ENCODE data around the gene SVOP. TPM values are rescaled to one million over a fixed set of nuclear protein-coding genes. Genes with fewer than 3 reads are reported as not detected.

Gene SVOP
- total and polyA plus RNA-seq, 2 donors from 2014 or later = 0.04 TPM; not detected in 1

DNA sequence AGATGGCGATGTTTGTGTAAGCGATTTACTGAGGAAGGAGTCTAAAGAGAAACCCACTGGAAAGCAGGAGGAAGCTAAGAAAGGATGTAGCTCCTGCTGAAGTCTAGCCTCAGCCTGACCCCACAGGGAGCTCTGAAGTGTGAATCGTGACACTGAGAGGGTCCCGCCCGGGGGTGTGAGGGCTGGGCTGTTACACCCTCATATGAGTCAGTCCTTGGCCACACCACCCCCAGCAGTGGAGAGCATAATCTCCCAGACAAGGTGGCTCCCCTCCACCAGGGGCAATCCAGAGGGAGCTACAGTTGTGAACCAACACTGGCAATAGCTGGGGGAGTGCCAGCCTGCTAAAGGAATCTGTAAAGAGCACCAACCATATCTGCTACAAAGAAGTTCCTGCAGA lies 31.5 kb downstream of the SVOP start:
- no peaks in the 10 kb centered on the region for H3K27me3 ChIP-seq (ENCODE audit: control insufficient read depth, insufficient read depth, low read length)
- intact Hi-C loops (cut with DNase I) = no loop called here
- H3K9me3 ChIP-seq (ENCODE audit: control insufficient read depth in 2 of 3, insufficient read depth in 1 of 3, low read length in 3 of 3) = no peaks in the 10 kb centered on the region
- TF ChIP-seq, protein P1, sequence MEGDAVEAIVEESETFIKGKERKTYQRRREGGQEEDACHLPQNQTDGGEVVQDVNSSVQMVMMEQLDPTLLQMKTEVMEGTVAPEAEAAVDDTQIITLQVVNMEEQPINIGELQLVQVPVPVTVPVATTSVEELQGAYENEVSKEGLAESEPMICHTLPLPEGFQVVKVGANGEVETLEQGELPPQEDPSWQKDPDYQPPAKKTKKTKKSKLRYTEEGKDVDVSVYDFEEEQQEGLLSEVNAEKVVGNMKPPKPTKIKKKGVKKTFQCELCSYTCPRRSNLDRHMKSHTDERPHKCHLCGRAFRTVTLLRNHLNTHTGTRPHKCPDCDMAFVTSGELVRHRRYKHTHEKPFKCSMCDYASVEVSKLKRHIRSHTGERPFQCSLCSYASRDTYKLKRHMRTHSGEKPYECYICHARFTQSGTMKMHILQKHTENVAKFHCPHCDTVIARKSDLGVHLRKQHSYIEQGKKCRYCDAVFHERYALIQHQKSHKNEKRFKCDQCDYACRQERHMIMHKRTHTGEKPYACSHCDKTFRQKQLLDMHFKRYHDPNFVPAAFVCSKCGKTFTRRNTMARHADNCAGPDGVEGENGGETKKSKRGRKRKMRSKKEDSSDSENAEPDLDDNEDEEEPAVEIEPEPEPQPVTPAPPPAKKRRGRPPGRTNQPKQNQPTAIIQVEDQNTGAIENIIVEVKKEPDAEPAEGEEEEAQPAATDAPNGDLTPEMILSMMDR (IDR thresholded peaks at IDR 0.05; ENCODE audit: borderline replicate concordance, extremely low read depth, insufficient read depth) = no peak
- DNase-seq = no peak
- no peaks in the 10 kb centered on the region for H3K36me3 ChIP-seq (ENCODE audit: control insufficient read depth in 2 of 3, insufficient read depth in 3 of 3, low read length in 3 of 3)
- H3K27ac ChIP-seq (ENCODE audit: low read depth in 2 of 2, low read length in 2 of 2) = no peak overlapping the region
- no peak overlapping the region for H3K4me3 ChIP-seq (ENCODE audit: low read length in 3 of 3)
- H3K4me1 ChIP-seq (ENCODE audit: control insufficient read depth in 2 of 3, insufficient read depth in 2 of 3, low read depth in 1 of 3, low read length in 3 of 3) = no peaks in the 10 kb centered on the region
- no peak for FAIRE-seq
- no peak overlapping the region for H3K9ac ChIP-seq (ENCODE audit: low read length in 3 of 3)

DNA sequence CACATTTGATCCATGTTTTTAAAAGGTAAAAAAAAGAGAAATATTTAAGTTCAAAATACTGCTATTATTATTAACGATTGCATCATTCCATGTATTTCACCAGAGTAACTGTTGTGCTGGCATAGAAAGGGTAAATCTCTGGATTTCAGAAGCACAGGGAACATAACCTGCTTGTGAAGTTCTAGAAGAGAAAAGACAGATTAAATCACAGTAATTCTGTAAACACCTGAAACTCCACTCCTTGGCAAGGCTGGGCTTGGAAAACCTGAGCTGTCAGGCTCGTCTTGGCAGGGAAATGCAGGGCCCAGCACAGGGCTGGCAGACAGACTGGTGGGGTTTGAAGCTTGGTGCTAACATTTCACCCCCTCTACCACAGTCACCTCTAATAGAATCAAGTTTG lies 35.1 kb downstream of the SVOP start:
- DNase-seq (no peak), FAIRE-seq (no peak)
- Histone ChIP-seq H3K9ac (ENCODE audit: low read length in 3 of 3) (no peak overlapping the region), H3K36me3 (ENCODE audit: control insufficient read depth in 2 of 3, insufficient read depth in 3 of 3, low read length in 3 of 3) (no peaks in the 10 kb centered on the region), H3K4me1 (ENCODE audit: control insufficient read depth in 2 of 3, insufficient read depth in 2 of 3, low read depth in 1 of 3, low read length in 3 of 3) (peaks cover 0 to 2% (median 0%) of the 10 kb centered on the region in 3 donors), H3K9me3 (ENCODE audit: control insufficient read depth in 2 of 3, insufficient read depth in 1 of 3, low read length in 3 of 3) (peaks cover 0 to 8% (median 0%) of the 10 kb centered on the region in 3 donors), H3K27me3 (ENCODE audit: control insufficient read depth, insufficient read depth, low read length) (no peaks in the 10 kb centered on the region), H3K27ac (ENCODE audit: low read depth in 2 of 2, low read length in 2 of 2) (no peak overlapping the region), H3K4me3 (ENCODE audit: low read length in 3 of 3) (no peak overlapping the region)
- intact Hi-C loops (cut with DNase I) = no loop called here
- TF ChIP-seq, protein P1 (IDR thresholded peaks at IDR 0.05; ENCODE audit: borderline replicate concordance, extremely low read depth, insufficient read depth) = no peak

DNA sequence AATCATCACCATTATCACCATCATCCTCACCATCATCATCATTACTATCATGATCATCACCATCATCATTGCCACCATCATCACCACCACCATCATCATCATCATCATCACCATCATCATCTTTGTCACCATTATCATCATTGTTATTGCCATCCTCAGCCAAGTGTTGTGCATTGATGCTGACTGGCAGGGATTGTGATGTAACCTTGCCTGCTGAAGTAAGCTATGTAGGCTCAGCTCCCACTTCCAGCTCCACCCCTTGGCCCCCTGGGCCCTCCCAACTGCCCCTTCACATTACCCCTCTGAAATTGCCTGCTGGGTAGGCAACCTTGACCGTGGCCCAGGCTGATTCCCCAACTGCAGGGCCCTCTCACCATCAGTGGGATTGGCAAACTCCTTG lies 37.6 kb downstream of the SVOP start:
- intact Hi-C loops (cut with DNase I) = no loop called here
- TF ChIP-seq, protein P1 (IDR thresholded peaks at IDR 0.05; ENCODE audit: borderline replicate concordance, extremely low read depth, insufficient read depth) = no peak
- H3K4me3 ChIP-seq (ENCODE audit: low read length in 3 of 3) = no peak overlapping the region
- DNase-seq (no peak), FAIRE-seq (no peak)
- peaks cover 0 to 8% (median 0%) of the 10 kb centered on the region in 3 donors for H3K9me3 ChIP-seq (ENCODE audit: control insufficient read depth in 2 of 3, insufficient read depth in 1 of 3, low read length in 3 of 3)
- no peaks in the 10 kb centered on the region for H3K27me3 ChIP-seq (ENCODE audit: control insufficient read depth, insufficient read depth, low read length)
- H3K9ac ChIP-seq (ENCODE audit: low read length in 3 of 3) = no peak overlapping the region
- H3K36me3 ChIP-seq (ENCODE audit: control insufficient read depth in 2 of 3, insufficient read depth in 3 of 3, low read length in 3 of 3) = no peaks in the 10 kb centered on the region
- H3K4me1 ChIP-seq (ENCODE audit: control insufficient read depth in 2 of 3, insufficient read depth in 2 of 3, low read depth in 1 of 3, low read length in 3 of 3) = peaks cover 0 to 2% (median 0%) of the 10 kb centered on the region in 3 donors
- no peak overlapping the region for H3K27ac ChIP-seq (ENCODE audit: low read depth in 2 of 2, low read length in 2 of 2)

DNA sequence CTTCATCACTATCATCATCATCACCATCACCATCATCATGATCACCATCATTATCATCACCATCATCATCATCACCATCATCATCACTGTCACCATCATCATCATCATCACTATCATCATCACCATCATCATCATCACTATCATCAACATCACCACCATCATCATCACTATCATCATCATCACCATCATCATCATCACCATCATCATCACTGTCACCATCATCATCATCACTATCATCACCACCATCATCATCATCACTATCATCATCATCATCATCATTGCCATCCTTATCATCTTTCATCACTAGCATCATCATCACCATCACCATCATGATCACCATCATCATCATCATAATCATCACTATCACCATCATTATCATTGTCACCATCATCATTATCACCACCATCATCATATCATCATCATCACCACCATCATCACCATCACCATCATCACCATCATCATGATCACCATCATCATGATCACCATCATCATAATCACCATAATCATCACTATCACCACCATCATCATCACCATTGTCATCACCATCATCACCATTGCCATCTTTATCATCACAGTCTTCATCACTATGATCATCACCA lies 38.1 kb downstream of the SVOP start:
- FAIRE-seq = no peak
- Histone ChIP-seq H3K4me3 (ENCODE audit: low read length in 3 of 3) (no peak overlapping the region), H3K4me1 (ENCODE audit: control insufficient read depth in 2 of 3, insufficient read depth in 2 of 3, low read depth in 1 of 3, low read length in 3 of 3) (peaks cover 0 to 2% (median 0%) of the 10 kb centered on the region in 3 donors), H3K27me3 (ENCODE audit: control insufficient read depth, insufficient read depth, low read length) (no peaks in the 10 kb centered on the region), H3K27ac (ENCODE audit: low read depth in 2 of 2, low read length in 2 of 2) (no peak overlapping the region), H3K9ac (ENCODE audit: low read length in 3 of 3) (no peak overlapping the region), H3K36me3 (ENCODE audit: control insufficient read depth in 2 of 3, insufficient read depth in 3 of 3, low read length in 3 of 3) (no peaks in the 10 kb centered on the region), H3K9me3 (ENCODE audit: control insufficient read depth in 2 of 3, insufficient read depth in 1 of 3, low read length in 3 of 3) (peaks cover 0 to 8% (median 0%) of the 10 kb centered on the region in 3 donors)
- intact Hi-C loops (cut with DNase I) = no loop called here
- TF ChIP-seq, protein P1 (IDR thresholded peaks at IDR 0.05; ENCODE audit: borderline replicate concordance, extremely low read depth, insufficient read depth) = no peak
- DNase-seq = no peak

Measured in kidney (tissue), 14 donors.